Panc1 (cell line): ENCODE measurements around the gene MOCS1. TPM values are rescaled to one million over a fixed set of nuclear protein-coding genes. Genes with fewer than 3 reads are reported as not detected.

Experiments used
- ATAC-seq: fragments of 200-7000 bp; cut with Tn5 transposase; 2 replicates; pipeline ENCODE4 v1.9.1; 2020; ENCODE audit warnings: mild to moderate bottlenecking, moderate library complexity
- BruUV-seq: library from RNA; stranded (reverse); fragments of 400-500 nt; replicated peaks from 2 replicates; lab custom pipeline; 2021; lab: Mats Ljungman, UMichigan
- CTCF ChIA-PET: fragments of 300-600 bp; sonication (Branson Sonifier 250); formaldehyde crosslinking; loops from one replicate; lab custom pipeline; 2022; ENCODE audit warnings: antibody characterized with exemption; lab: Charles Lee
- POLR2A ChIA-PET: fragments of 300-600 bp; sonication (Branson Sonifier 250); formaldehyde crosslinking; loops from one replicate; lab custom pipeline; 2022; ENCODE audit warnings: antibody characterized with exemption; lab: Charles Lee
- DNase-seq: peaks from one replicate; pipeline ENCODE4 v3.0.0-alpha.2; 2010; ENCODE audit warnings: low read depth, low spot score
- H3K27ac ChIP-seq: 2 replicates; pipeline ENCODE4 v1.5.1; 2011; ENCODE audit warnings: mild to moderate bottlenecking, low read length, inconsistent platforms
- H3K27me3 ChIP-seq: fragments of 200-500 bp; sonication (Bioruptor generic); 2 replicates; pipeline ENCODE4 v1.6.0; 2014; ENCODE audit warnings: low read length, inconsistent platforms; ENCODE audit not compliant: control insufficient read depth, insufficient read depth
- H3K36me3 ChIP-seq: fragments of 200-500 bp; sonication (Bioruptor generic); 2 replicates; pipeline ENCODE4 v1.5.1; 2014; ENCODE audit warnings: inconsistent platforms, mild to moderate bottlenecking, low read length, moderate library complexity; ENCODE audit not compliant: control insufficient read depth, insufficient read depth
- H3K4me1 ChIP-seq: 2 replicates; pipeline ENCODE4 v1.5.1; 2011; ENCODE audit warnings: inconsistent platforms, mild to moderate bottlenecking, low read length, moderate library complexity; ENCODE audit not compliant: control insufficient read depth, insufficient read depth
- H3K4me3 ChIP-seq, 2 experiments: 2 replicates each; pipeline ENCODE4 v1.5.1; 2011 to 2012; ENCODE audit warnings: low read depth in 2 of 2, low read length in 2 of 2, mild to moderate bottlenecking in 2 of 2, inconsistent platforms in 1 of 2, moderate library complexity in 1 of 2
- H3K9me3 ChIP-seq: fragments of 200-500 bp; sonication (Bioruptor generic); 2 replicates; pipeline ENCODE4 v1.5.1; 2014; ENCODE audit warnings: low read depth, mild to moderate bottlenecking, inconsistent platforms, low read length, moderate library complexity; ENCODE audit not compliant: control insufficient read depth, insufficient read depth
- CTCF ChIP-seq: fragments of 450-650 bp; IDR thresholded peaks from 2 replicates; pipeline ENCODE4 v1.5.1; 2017; ENCODE audit warnings: mild to moderate bottlenecking
- POLR2AphosphoS5 ChIP-seq: IDR thresholded peaks from 2 replicates; pipeline ENCODE4 v1.6.1; 2012; ENCODE audit warnings: mild to moderate bottlenecking, low read depth, low read length, moderate library complexity
- REST ChIP-seq, 2 experiments: IDR thresholded peaks; 2 replicates each; pipeline ENCODE4 v1.6.1; 2011 to 2012; ENCODE audit warnings: low read depth in 2 of 2, control low read depth in 1 of 2, low read length in 1 of 2, mild to moderate bottlenecking in 1 of 2, moderate library complexity in 1 of 2; ENCODE audit not compliant: insufficient read depth in 1 of 2
- SIN3A ChIP-seq: IDR thresholded peaks from 2 replicates; pipeline ENCODE4 v1.6.1; 2012; ENCODE audit warnings: low read depth, mild to moderate bottlenecking, low read length, moderate library complexity, borderline replicate concordance; ENCODE audit not compliant: insufficient read depth
- TCF7L2 ChIP-seq: IDR thresholded peaks from 2 replicates; pipeline ENCODE4 v1.6.1; 2011; ENCODE audit warnings: mild to moderate bottlenecking, low read depth, low read length, inconsistent platforms
- in situ Hi-C: cut with HindIII; loops from 2 replicates; pipeline ENCODE4 v1.10.0; 2016; ENCODE audit warnings: low sequenced_read_pairs, low pct_unique_long_range_greater_than_20kb
- intact Hi-C: fragments of 100-400 bp; cut with micrococcal nuclease; formaldehyde crosslinking; loops from one replicate; pipeline ENCODE4 v1.10.0; 2022; ENCODE audit not compliant: unreplicated experiment
- total RNA-seq: library from RNA; stranded (reverse); gene quantifications from one replicate; pipeline ENCODE4 v1.2.1, GENCODE V29; 2021; ENCODE audit not compliant: unreplicated experiment

Gene MOCS1
- total RNA-seq, 1 experiment from 2014 or later = 0.98 TPM

GRCh38 chr6:39925191-39925930 lies 8.9 kb downstream of the MOCS1 start:
- in situ Hi-C loops = no loop called here
- intact Hi-C loops = no loop called here
- Histone ChIP-seq H3K27me3 (no peaks in the 10 kb centered on the region), H3K4me1 (no peaks in the 10 kb centered on the region), H3K4me3 (no peak overlapping the region), H3K9me3 (no peaks in the 10 kb centered on the region), H3K36me3 (no peaks in the 10 kb centered on the region), H3K27ac (no peak overlapping the region)
- TF ChIP-seq POLR2AphosphoS5 = no peak
- POLR2A ChIA-PET = no interaction called here
- DNase-seq (no peak), ATAC-seq (no peak)
- CTCF ChIA-PET = no interaction called here
- BruUV-seq = no TSS peak

DNA sequence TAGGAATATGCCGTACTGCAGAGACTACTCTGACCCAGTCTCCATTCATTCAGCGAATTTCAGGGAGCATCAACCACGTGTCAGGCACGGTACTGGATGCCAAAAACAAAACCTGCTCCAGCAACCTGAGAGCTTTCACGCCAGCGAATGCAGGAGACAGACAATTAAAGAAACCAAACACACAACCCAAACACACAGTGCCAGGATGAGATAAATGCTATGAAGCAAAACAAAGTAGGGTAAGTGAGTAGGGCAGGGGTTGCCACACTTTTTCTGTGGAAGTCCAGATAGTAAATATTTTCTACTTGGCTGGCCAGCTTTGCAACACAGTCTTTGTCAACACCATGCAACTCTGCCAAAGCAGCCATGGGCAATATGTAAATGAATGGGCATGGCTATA lies 10.0 kb downstream of the MOCS1 start:
- Histone ChIP-seq H3K9me3 (no peaks in the 10 kb centered on the region), H3K27ac (no peak overlapping the region), H3K4me3 (no peak overlapping the region), H3K36me3 (no peaks in the 10 kb centered on the region), H3K4me1 (no peaks in the 10 kb centered on the region), H3K27me3 (no peaks in the 10 kb centered on the region)
- in situ Hi-C loops (no loop called here), intact Hi-C loops (no loop called here)
- ChIA-PET CTCF (no interaction called here), POLR2A (no interaction called here)
- DNase-seq (no peak), ATAC-seq (no peak)
- BruUV-seq = no TSS peak
- no peak for TF ChIP-seq REST (IDR thresholded peaks at IDR 0.05; ENCODE audit: insufficient read depth in 1 of 2, low read depth in 2 of 2, low read length in 1 of 2)
- TF ChIP-seq TCF7L2 = no peak
- no peak for TF ChIP-seq SIN3A
- TF ChIP-seq POLR2AphosphoS5 = no peak
- no peak for TF ChIP-seq CTCF

DNA sequence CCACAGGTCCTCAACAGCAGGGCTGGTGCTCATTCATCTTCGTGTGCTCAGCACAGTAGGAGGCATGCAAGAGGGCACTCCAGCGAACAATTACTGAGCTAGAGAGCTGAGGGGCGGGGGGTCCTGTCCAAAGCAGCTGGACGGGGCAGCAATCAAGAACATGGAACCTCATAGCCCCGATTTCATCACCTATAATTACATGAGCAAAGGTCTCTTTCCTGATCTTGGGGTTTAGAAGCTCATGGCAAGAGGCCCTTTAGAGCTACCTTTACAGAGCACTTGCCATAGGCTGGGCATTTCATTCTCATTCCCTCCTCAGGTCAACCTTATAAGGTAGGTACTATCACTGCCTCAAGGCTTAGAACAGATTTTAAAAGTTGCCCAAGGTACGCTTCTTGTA lies 10.4 kb downstream of the MOCS1 start:
- in situ Hi-C loops = no loop called here
- Histone ChIP-seq H3K9me3 (no peaks in the 10 kb centered on the region), H3K4me3 (no peak overlapping the region), H3K27me3 (no peaks in the 10 kb centered on the region), H3K36me3 (no peaks in the 10 kb centered on the region), H3K4me1 (no peaks in the 10 kb centered on the region), H3K27ac (no peak overlapping the region)
- CTCF ChIA-PET = no interaction called here
- POLR2A ChIA-PET = no interaction called here
- ATAC-seq (no peak), DNase-seq (no peak)
- no TSS peak for BruUV-seq
- intact Hi-C loops = no loop called here
- TF ChIP-seq CTCF (no peak), REST (IDR thresholded peaks at IDR 0.05; ENCODE audit: insufficient read depth in 1 of 2, low read depth in 2 of 2, low read length in 1 of 2) (no peak), TCF7L2 (no peak), SIN3A (no peak), POLR2AphosphoS5 (no peak)
